ENCODE measurements around the gene AAR2. TPM values are rescaled to one million over a fixed set of nuclear protein-coding genes. Genes with fewer than 3 reads are reported as not detected.

Gene AAR2
- total RNA-seq, 2 donors from 2014 or later = 16.3 to 19.4 TPM

DNA sequence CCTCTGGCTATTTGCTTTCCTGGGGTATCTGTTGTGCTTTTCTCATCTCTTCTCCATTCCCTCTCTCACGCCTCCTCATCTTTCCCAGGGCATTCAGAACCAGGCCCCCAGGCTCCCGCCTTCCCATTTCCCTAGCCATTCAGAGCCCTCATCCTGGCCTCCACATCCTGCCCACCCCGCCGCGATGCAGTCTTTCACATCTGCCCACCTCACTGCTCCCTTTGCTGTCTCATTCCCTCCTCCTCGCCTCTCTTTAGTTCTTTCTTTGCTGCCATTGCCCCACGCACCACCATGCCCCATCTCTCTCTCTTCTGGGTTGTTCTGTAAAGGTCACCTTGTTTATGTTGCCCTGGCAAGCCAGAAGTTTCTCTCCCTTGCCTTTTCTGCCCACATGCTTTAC, 10.6 kb upstream of the AAR2 start:
- DNase-seq = no peak
- Histone ChIP-seq H3K27ac (no peak overlapping the region), H3K9me3 (peaks cover 0 to 3% (median 0%) of the 10 kb centered on the region in 3 donors), H3K36me3 (replicated peaks in 1 of 2; ENCODE audit: insufficient read depth in 1 of 2, low read depth in 2 of 2) (peaks cover 0 to 4% of the 10 kb centered on the region in 2 donors), H3K4me1 (no peaks in the 10 kb centered on the region), H3K4me3 (no peak overlapping the region), H3K27me3 (no peaks in the 10 kb centered on the region)
- no peak for ATAC-seq
- 90 to 94% methylated on average over 7 of the region's 7 CpGs for WGBS, 2 donors
- intact Hi-C loops (cut with DNase I) = no loop called here
- TF ChIP-seq, protein P1, sequence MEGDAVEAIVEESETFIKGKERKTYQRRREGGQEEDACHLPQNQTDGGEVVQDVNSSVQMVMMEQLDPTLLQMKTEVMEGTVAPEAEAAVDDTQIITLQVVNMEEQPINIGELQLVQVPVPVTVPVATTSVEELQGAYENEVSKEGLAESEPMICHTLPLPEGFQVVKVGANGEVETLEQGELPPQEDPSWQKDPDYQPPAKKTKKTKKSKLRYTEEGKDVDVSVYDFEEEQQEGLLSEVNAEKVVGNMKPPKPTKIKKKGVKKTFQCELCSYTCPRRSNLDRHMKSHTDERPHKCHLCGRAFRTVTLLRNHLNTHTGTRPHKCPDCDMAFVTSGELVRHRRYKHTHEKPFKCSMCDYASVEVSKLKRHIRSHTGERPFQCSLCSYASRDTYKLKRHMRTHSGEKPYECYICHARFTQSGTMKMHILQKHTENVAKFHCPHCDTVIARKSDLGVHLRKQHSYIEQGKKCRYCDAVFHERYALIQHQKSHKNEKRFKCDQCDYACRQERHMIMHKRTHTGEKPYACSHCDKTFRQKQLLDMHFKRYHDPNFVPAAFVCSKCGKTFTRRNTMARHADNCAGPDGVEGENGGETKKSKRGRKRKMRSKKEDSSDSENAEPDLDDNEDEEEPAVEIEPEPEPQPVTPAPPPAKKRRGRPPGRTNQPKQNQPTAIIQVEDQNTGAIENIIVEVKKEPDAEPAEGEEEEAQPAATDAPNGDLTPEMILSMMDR (IDR thresholded peaks at IDR 0.05) = no peak
- TF ChIP-seq POLR2A (IDR thresholded peaks at IDR 0.05) = no peak

DNA sequence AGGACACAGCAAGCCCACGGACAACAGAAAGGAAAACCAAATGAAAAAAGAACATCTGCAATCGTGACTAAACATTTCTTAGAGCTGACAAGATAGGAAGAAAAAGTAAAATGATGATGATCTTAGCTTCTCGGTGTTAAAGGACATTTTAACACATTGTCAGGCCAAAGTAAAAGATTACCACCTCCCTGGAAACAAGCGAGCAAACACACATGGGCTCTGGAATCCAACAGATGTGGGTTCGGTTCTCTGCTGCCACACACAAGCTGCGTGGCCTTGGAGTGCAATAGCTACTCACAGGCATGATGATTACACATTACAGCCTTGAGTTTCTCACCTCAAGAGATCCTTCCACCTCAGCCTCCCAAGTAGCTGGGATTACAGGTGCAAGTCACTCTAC, 7.5 kb upstream of the AAR2 start:
- ATAC-seq = no peak
- intact Hi-C loops (cut with DNase I) = no loop called here
- 53 to 63% methylated on average over 6 of the region's 6 CpGs for WGBS, 2 donors
- DNase-seq = no peak
- Histone ChIP-seq H3K27ac (no peak overlapping the region), H3K36me3 (replicated peaks in 1 of 2; ENCODE audit: insufficient read depth in 1 of 2, low read depth in 2 of 2) (peaks cover 0 to 4% of the 10 kb centered on the region in 2 donors), H3K27me3 (no peaks in the 10 kb centered on the region), H3K4me1 (no peaks in the 10 kb centered on the region), H3K4me3 (no peak overlapping the region), H3K9me3 (peaks cover 0 to 3% (median 0%) of the 10 kb centered on the region in 3 donors)
- TF ChIP-seq, protein P1 (IDR thresholded peaks at IDR 0.05) = no peak
- no peak for TF ChIP-seq POLR2A (IDR thresholded peaks at IDR 0.05)

DNA sequence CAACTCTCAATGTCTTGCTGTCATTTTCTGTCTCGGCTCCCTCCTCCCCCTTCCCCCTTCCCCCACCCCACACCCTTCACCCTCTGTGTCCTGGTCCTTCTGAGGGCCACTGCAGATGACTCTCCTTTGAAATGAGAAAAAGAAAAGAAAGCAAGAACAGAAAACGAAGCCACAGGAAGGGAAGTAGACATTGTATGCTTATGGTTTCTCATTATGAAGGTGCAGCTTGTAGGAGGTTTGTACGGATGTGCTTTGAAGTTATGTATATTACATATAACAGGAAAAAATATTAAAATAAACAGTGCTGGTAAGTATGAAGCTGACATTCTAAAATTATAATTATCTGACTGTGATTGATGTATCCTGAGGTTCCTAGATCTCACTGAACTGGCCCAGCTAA, 6.3 kb upstream of the AAR2 start:
- peaks cover 0 to 3% (median 0%) of the 10 kb centered on the region in 3 donors for H3K9me3 ChIP-seq
- intact Hi-C loops (cut with DNase I) = no loop called here
- no peak for DNase-seq
- no peaks in the 10 kb centered on the region for H3K27me3 ChIP-seq
- peaks cover 0 to 3% of the 10 kb centered on the region in 2 donors for H3K36me3 ChIP-seq (replicated peaks in 1 of 2; ENCODE audit: insufficient read depth in 1 of 2, low read depth in 2 of 2)
- ATAC-seq = no peak
- TF ChIP-seq, protein P1 (IDR thresholded peaks at IDR 0.05) = no peak
- no peak for TF ChIP-seq POLR2A (IDR thresholded peaks at IDR 0.05)
- H3K4me3 ChIP-seq = no peak overlapping the region
- no peaks in the 10 kb centered on the region for H3K4me1 ChIP-seq
- no peak overlapping the region for H3K27ac ChIP-seq
- 47 to 63% methylated on average over 3 of the region's 3 CpGs for WGBS, 2 donors

DNA sequence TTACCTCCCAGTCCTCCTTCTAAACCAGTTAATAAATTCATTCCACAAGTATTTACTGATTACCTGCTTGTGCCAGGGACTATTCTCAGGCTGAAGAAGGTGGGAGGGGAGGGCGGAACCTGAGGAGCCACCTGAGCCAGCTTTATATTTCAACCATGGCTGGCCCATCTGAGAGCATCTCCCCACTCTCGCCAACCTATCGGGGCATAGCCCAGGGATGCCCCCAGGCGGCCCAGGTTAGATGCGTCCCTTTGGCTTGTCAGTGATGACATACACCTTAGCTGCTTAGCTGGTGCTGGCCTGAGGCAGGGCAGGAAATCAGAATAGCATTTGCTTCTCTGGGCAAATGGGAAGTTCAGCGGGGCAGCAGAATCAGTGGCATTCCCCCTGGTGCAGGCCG, 4.9 kb upstream of the AAR2 start:
- Histone ChIP-seq H3K27me3 (no peaks in the 10 kb centered on the region), H3K4me1 (peaks cover 5% of the 10 kb centered on the region), H3K4me3 (no peak overlapping the region), H3K9me3 (no peaks in the 10 kb centered on the region), H3K36me3 (replicated peaks in 1 of 2; ENCODE audit: insufficient read depth in 1 of 2, low read depth in 2 of 2) (peaks cover 0 to 2% of the 10 kb centered on the region in 2 donors), H3K27ac (no peak overlapping the region)
- WGBS, 2 donors = 84 to 90% methylated on average over 5 to 7 of the region's 7 CpGs
- intact Hi-C loops (cut with DNase I) = no loop called here
- TF ChIP-seq POLR2A (IDR thresholded peaks at IDR 0.05) = no peak
- TF ChIP-seq, protein P1 (IDR thresholded peaks at IDR 0.05) = no peak
- DNase-seq (no peak), ATAC-seq (no peak)

DNA sequence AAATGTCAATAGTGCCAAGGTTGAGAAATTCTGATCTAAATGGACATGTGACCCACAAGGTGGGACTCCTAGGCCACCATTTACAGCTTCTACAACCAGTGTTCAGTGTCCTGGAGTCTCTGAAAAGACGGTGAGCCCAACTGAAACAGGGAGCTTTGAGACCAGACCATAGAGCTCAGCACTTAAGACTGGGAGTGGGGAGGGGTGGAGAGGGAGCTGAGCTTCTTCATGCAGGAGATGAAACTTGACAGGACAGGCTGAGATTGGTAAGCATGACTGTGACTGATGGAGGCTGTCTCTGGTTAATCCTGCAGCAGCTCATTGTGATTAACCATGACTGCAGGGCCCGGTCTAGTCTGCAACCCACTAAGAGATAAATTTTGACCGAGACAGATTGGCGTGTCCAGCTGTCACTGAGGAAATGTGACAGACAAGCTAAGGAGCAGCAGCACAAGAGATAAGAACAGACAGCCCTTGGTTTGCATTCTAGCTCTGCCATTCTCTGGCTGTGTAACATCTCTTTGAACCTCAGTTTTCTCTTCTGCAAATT, 1.4 kb upstream of the AAR2 start:
- H3K27ac ChIP-seq = no peak overlapping the region
- DNase-seq (no peak), ATAC-seq (no peak)
- no peak for TF ChIP-seq POLR2A (IDR thresholded peaks at IDR 0.05)
- TF ChIP-seq, protein P1 (IDR thresholded peaks at IDR 0.05) = no peak
- H3K27me3 ChIP-seq = no peaks in the 10 kb centered on the region
- 67 to 70% methylated on average over 4 of the region's 4 CpGs for WGBS, 2 donors
- no peak overlapping the region for H3K4me3 ChIP-seq
- H3K36me3 ChIP-seq (replicated peaks in 1 of 2; ENCODE audit: insufficient read depth in 1 of 2, low read depth in 2 of 2) = no peaks in the 10 kb centered on the region
- H3K9me3 ChIP-seq = no peaks in the 10 kb centered on the region
- peaks cover 27% of the 10 kb centered on the region for H3K4me1 ChIP-seq
- intact Hi-C loops (cut with DNase I) = no loop called here

All from body of pancreas (tissue), 4 donors.